Spleen (tissue), 7 donors: ENCODE measurements around the gene BANF1.

Source experiments
- POLR2A ChIP-seq, 3 donors: fragments of 450-650 bp; IDR thresholded peaks; one replicate each; pipeline ENCODE4 v1.5.1; 2017; ENCODE audit warnings: antibody characterized with exemption in 3 of 3, mild to moderate bottlenecking in 1 of 3
- TF ChIP-seq, protein P1 (sequence below), 11 experiments: fragments of 200-600 bp in 7 of 11; fragments of 450-650 bp in 4 of 11; sonication (generic) in 4 of 11; IDR thresholded peaks in 8 of 11; conservative IDR thresholded peaks in 3 of 11; 1 replicate in 7 of 11; 2 replicates in 4 of 11; pipeline versions ENCODE4 v1.4.0 to v1.8.0; 2016 to 2021; ENCODE audit warnings: antibody characterized with exemption in 11 of 11, inconsistent platforms in 4 of 11, mild to moderate bottlenecking in 1 of 11
- donor health status: DM: no; HTN: no; CAD: no; lungs with moderate emphysema.
- donor health status: DM: no; HTN: no; CAD: no.
- donor health status: DM: no; HTN: no; CAD: no.

- TF ChIP-seq, protein P1, sequence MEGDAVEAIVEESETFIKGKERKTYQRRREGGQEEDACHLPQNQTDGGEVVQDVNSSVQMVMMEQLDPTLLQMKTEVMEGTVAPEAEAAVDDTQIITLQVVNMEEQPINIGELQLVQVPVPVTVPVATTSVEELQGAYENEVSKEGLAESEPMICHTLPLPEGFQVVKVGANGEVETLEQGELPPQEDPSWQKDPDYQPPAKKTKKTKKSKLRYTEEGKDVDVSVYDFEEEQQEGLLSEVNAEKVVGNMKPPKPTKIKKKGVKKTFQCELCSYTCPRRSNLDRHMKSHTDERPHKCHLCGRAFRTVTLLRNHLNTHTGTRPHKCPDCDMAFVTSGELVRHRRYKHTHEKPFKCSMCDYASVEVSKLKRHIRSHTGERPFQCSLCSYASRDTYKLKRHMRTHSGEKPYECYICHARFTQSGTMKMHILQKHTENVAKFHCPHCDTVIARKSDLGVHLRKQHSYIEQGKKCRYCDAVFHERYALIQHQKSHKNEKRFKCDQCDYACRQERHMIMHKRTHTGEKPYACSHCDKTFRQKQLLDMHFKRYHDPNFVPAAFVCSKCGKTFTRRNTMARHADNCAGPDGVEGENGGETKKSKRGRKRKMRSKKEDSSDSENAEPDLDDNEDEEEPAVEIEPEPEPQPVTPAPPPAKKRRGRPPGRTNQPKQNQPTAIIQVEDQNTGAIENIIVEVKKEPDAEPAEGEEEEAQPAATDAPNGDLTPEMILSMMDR (IDR thresholded peaks at IDR 0.05 in 8 of 11, conservative IDR thresholded peaks at IDR 0.05 in 3 of 11), result no peak
- no peak for TF ChIP-seq POLR2A (IDR thresholded peaks at IDR 0.05)
Measured at GRCh38 chr11:65953471-65953870, 48.8 kb upstream of the BANF1 start.
